ENCODE data around the gene INIP. TPM values are rescaled to one million over a fixed set of nuclear protein-coding genes. Genes with fewer than 3 reads are reported as not detected.

The INIP gene
- total RNA-seq, 1 experiment from 2014 or later = 28.0 TPM

GRCh38 chr9:112764344-112764743 is 46.4 kb upstream of the INIP start:
- BruUV-seq (replicated peaks) = no TSS peak
- no peak for DNase-seq
- H3K4me1 ChIP-seq (replicated peaks; ENCODE audit: insufficient read depth) = no peaks in the 10 kb centered on the region
- peaks cover 45% of the 10 kb centered on the region for H3K79me2 ChIP-seq (ENCODE audit: low read depth)
- ChIA-PET POLR2A (ENCODE audit: unreplicated experiment) (no interaction called here), CTCF (no interaction called here)
- H3K36me3 ChIP-seq (ENCODE audit: low read depth) = no peaks in the 10 kb centered on the region
- intact Hi-C loops (cut with micrococcal nuclease; ENCODE audit: unreplicated experiment) = no loop called here
- H3K9me3 ChIP-seq (ENCODE audit: insufficient read depth, low read depth) = no peaks in the 10 kb centered on the region; the same call in 1 of the 2 replicates
- H3K27ac ChIP-seq = no peak overlapping the region
- H3F3A ChIP-seq (ENCODE audit: insufficient read depth, low read depth) = peaks cover 7% of the 10 kb centered on the region; the same call in 1 of the 2 replicates
- no peak overlapping the region for H3K4me2 ChIP-seq
- no peaks in the 10 kb centered on the region for H4K20me1 ChIP-seq (ENCODE audit: insufficient read depth)
- no peak overlapping the region for H2AFZ ChIP-seq
- no peaks in the 10 kb centered on the region for H3K27me3 ChIP-seq (ENCODE audit: insufficient read depth, low read depth)
- no peak overlapping the region for H3K4me3 ChIP-seq
- no peaks in the 10 kb centered on the region for H3K9me2 ChIP-seq (ENCODE audit: insufficient read depth)
- no peak for TF ChIP-seq EZH2 (IDR thresholded peaks at IDR 0.05; ENCODE audit: low read depth)
- TF ChIP-seq, protein P1, sequence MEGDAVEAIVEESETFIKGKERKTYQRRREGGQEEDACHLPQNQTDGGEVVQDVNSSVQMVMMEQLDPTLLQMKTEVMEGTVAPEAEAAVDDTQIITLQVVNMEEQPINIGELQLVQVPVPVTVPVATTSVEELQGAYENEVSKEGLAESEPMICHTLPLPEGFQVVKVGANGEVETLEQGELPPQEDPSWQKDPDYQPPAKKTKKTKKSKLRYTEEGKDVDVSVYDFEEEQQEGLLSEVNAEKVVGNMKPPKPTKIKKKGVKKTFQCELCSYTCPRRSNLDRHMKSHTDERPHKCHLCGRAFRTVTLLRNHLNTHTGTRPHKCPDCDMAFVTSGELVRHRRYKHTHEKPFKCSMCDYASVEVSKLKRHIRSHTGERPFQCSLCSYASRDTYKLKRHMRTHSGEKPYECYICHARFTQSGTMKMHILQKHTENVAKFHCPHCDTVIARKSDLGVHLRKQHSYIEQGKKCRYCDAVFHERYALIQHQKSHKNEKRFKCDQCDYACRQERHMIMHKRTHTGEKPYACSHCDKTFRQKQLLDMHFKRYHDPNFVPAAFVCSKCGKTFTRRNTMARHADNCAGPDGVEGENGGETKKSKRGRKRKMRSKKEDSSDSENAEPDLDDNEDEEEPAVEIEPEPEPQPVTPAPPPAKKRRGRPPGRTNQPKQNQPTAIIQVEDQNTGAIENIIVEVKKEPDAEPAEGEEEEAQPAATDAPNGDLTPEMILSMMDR (conservative IDR thresholded peaks at IDR 0.05) = no peak

DNA sequence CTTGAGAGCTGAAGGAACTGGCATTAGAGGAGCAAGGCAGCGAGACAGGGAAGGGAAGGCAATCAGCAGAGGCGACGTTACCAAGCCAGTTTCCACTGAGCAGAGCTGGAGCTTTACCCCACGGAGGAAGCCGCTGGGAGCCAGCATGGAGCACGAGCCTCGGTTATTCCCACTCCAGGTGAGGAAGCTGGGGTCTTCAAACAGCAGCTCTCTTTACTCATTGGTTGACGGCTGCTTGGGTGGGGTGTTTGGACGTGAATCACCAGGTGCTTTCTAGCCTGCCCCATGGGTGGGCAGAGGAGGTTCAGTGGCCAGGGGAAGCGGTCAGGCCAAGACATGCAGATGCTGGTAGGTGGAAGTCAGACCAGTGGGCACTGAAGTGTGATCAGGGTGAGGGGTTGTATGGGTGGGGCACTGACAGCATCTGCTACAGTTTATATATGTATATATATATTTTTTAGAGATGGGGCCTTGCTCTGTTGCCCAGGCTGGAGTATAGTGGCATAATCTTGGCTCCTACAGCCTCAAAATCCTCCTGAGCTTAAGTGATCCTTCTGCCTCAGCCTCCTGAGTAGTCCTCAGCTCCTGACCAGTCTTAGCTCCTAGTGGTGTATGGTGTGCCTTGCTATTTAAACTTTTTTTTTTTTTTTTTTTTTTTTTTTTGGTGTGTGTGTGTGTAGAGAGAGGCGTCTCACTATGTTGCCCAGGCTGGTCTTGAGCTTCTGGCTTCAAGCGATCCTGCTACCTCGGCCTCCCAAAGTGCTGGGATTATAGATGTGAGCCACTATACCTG is 45.0 kb upstream of the INIP start:
- Histone ChIP-seq H3K4me3 (no peak overlapping the region), H3K9me3 (ENCODE audit: insufficient read depth, low read depth) (no peaks in the 10 kb centered on the region; the same call in 1 of the 2 replicates), H3K27me3 (ENCODE audit: insufficient read depth, low read depth) (no peaks in the 10 kb centered on the region), H3K27ac (no peak overlapping the region), H3K4me1 (replicated peaks; ENCODE audit: insufficient read depth) (peaks cover 3% of the 10 kb centered on the region), H3K36me3 (ENCODE audit: low read depth) (no peaks in the 10 kb centered on the region), H3K9me2 (ENCODE audit: insufficient read depth) (no peaks in the 10 kb centered on the region), H3K79me2 (ENCODE audit: low read depth) (peaks cover 55% of the 10 kb centered on the region), H4K20me1 (ENCODE audit: insufficient read depth) (no peaks in the 10 kb centered on the region), H3F3A (ENCODE audit: insufficient read depth, low read depth) (peaks cover 7% of the 10 kb centered on the region), H2AFZ (no peak overlapping the region), H3K4me2 (no peak overlapping the region)
- intact Hi-C loops (cut with micrococcal nuclease; ENCODE audit: unreplicated experiment) = no loop called here
- TF ChIP-seq, protein P1 (conservative IDR thresholded peaks at IDR 0.05) = no peak
- TF ChIP-seq EZH2 (IDR thresholded peaks at IDR 0.05; ENCODE audit: low read depth) = no peak
- POLR2A ChIA-PET (ENCODE audit: unreplicated experiment) = interaction anchor here (0.6 kb wide), 1 partner anchor 254 kb away, joined by 29 read pairs; no protein-coding TSS in a partner anchor
- CTCF ChIA-PET = interaction anchor here (0.5 kb wide), 1 partner anchor 117 kb away, joined by 7 read pairs; no protein-coding TSS in a partner anchor
- BruUV-seq (replicated peaks) = no TSS peak
- no peak for DNase-seq

- Histone ChIP-seq H3K4me1 (replicated peaks; ENCODE audit: insufficient read depth) (peaks cover 12% of the 10 kb centered on the region), H3K4me2 (no peak overlapping the region), H3K9me3 (ENCODE audit: insufficient read depth, low read depth) (no peaks in the 10 kb centered on the region; the same call in 1 of the 2 replicates), H3K27me3 (ENCODE audit: insufficient read depth, low read depth) (no peaks in the 10 kb centered on the region), H3K4me3 (no peak overlapping the region), H3K36me3 (ENCODE audit: low read depth) (no peaks in the 10 kb centered on the region), H4K20me1 (ENCODE audit: insufficient read depth) (no peaks in the 10 kb centered on the region), H3K27ac (no peak overlapping the region), H3K79me2 (ENCODE audit: low read depth) (peaks cover 57% of the 10 kb centered on the region), H3K9me2 (ENCODE audit: insufficient read depth) (no peaks in the 10 kb centered on the region), H2AFZ (no peak overlapping the region), H3F3A (ENCODE audit: insufficient read depth, low read depth) (peaks cover 15% of the 10 kb centered on the region)
- BruUV-seq (replicated peaks) = no TSS peak
- CTCF ChIA-PET = interaction anchor here (0.5 kb wide), 1 partner anchor 116 kb away, joined by 7 read pairs; no protein-coding TSS in a partner anchor
- intact Hi-C loops (cut with micrococcal nuclease; ENCODE audit: unreplicated experiment) = no loop called here
- POLR2A ChIA-PET (ENCODE audit: unreplicated experiment) = no interaction called here
- DNase-seq = no peak
- no peak for TF ChIP-seq EZH2 (IDR thresholded peaks at IDR 0.05; ENCODE audit: low read depth)
- TF ChIP-seq, protein P1 (conservative IDR thresholded peaks at IDR 0.05) = no peak
These were observed 44.2 kb upstream of the INIP start for GRCh38 chr9:112761912-112762655.
